Uterus (tissue), 2 donors: ENCODE measurements around the gene CTLA4.

Source experiments
- CTCF ChIP-seq, 4 experiments: fragments of 200-600 bp in 2 of 4; fragments of 450-650 bp in 2 of 4; sonication (generic) in 2 of 4; IDR thresholded peaks; one replicate each; pipeline ENCODE4 v1.5.1; 2016 to 2019; ENCODE audit warnings: antibody characterized with exemption in 4 of 4, mild to moderate bottlenecking in 2 of 4, moderate library complexity in 1 of 4
- POLR2A ChIP-seq, 2 donors: fragments of 450-650 bp; IDR thresholded peaks; one replicate each; pipeline ENCODE4 v1.6.1; 2016; ENCODE audit warnings: antibody characterized with exemption in 2 of 2, mild to moderate bottlenecking in 1 of 2, moderate library complexity in 1 of 2

- TF ChIP-seq CTCF (IDR thresholded peaks at IDR 0.05): no peak
- TF ChIP-seq POLR2A (IDR thresholded peaks at IDR 0.05): no peak
These were observed 43.5 kb upstream of the CTLA4 start for GRCh38 chr2:203824057-203824456.
